Transverse colon (tissue), 4 donors: ENCODE measurements around the gene NFKBIZ. TPM values are rescaled to one million over a fixed set of nuclear protein-coding genes. Genes with fewer than 3 reads are reported as not detected.

ENCODE experiments used
- DNase-seq: peaks from one replicate; pipeline ENCODE4 v3.0.0-alpha.2; 2019
- H3K27ac ChIP-seq, 4 donors: fragments of 200-600 bp; sonication (generic); 2 replicates each; pipeline ENCODE4 v1.5.1; 2016 to 2018; ENCODE audit warnings: inconsistent platforms in 4 of 4
- H3K27me3 ChIP-seq: fragments of 200-600 bp; sonication (generic); 2 replicates; pipeline ENCODE4 v1.5.1; 2017; ENCODE audit warnings: inconsistent platforms
- H3K36me3 ChIP-seq, 4 donors: fragments of 200-600 bp; sonication (generic); 2 replicates each; pipeline ENCODE4 v1.5.1; 2017 to 2019; ENCODE audit warnings: inconsistent platforms in 4 of 4
- H3K4me1 ChIP-seq, 4 donors: fragments of 200-600 bp; sonication (generic); 2 replicates each; pipeline ENCODE4 v1.5.1; 2017 to 2020; ENCODE audit warnings: inconsistent platforms in 4 of 4
- H3K4me3 ChIP-seq, 4 donors: fragments of 200-600 bp; sonication (generic); 1 replicate in 1 of 4; 2 replicates in 3 of 4; pipeline versions ENCODE4 v1.5.1 to v1.6.1; 2017 to 2019; ENCODE audit warnings: inconsistent platforms in 4 of 4
- H3K9me3 ChIP-seq, 2 donors: fragments of 200-600 bp; sonication (generic); 2 replicates each; pipeline ENCODE4 v1.5.1; 2017 to 2019; ENCODE audit warnings: inconsistent platforms in 2 of 2
- CTCF ChIP-seq, 5 experiments: fragments of 200-600 bp in 3 of 5; fragments of 450-650 bp in 2 of 5; sonication (generic) in 3 of 5; IDR thresholded peaks; 1 replicate in 2 of 5; 2 replicates in 3 of 5; pipeline ENCODE4 v1.5.1; 2016 to 2017; ENCODE audit warnings: antibody characterized with exemption in 5 of 5, inconsistent platforms in 3 of 5, mild to moderate bottlenecking in 2 of 5, moderate library complexity in 1 of 5
- EP300 ChIP-seq: sonication (generic); formaldehyde crosslinking; IDR thresholded peaks from one replicate; pipeline ENCODE4 v1.6.1; 2017; ENCODE audit warnings: antibody characterized with exemption, low read depth
- POLR2A ChIP-seq: fragments of 450-650 bp; IDR thresholded peaks from one replicate; pipeline ENCODE4 v1.6.1; 2016; ENCODE audit warnings: antibody characterized with exemption, mild to moderate bottlenecking, moderate library complexity
- POLR2AphosphoS5 ChIP-seq, 3 donors: sonication (generic); formaldehyde crosslinking; IDR thresholded peaks; one replicate each; pipeline ENCODE4 v1.6.1; 2016; ENCODE audit warnings: antibody characterized with exemption in 3 of 3
- WGBS, 2 donors: methylation state at CpG; one replicate each; pipeline ENCODE4 v1.1.5; 2018; ENCODE audit warnings: low coverage in 1 of 2; 5-methylcytosine and 5-hydroxymethylcytosine counted together
- in situ Hi-C, 4 donors: fragments of 200-750 bp; cut with MboI; loops; one replicate each; pipeline versions ENCODE4 v1.15.0 to v1.15.1; 2017; ENCODE audit warnings: low sequenced_read_pairs in 3 of 4, low pct_ligation_motif_present in 1 of 4, low pct_unique_long_range_greater_than_20kb in 1 of 4
- intact Hi-C: fragments of 100-400 bp; cut with DNase I; formaldehyde crosslinking; loops from one replicate; pipeline ENCODE4 v1.15.1; 2023; ENCODE audit warnings: low total_unique reads
- total RNA-seq, 4 donors: library from RNA; depleted of rRNA; stranded (reverse); fragments of >200 nt; gene quantifications; one replicate each; pipeline ENCODE4 v1.1.0, GENCODE V29; 2016

NFKBIZ gene
- total RNA-seq, 4 donors from 2014 or later: 92.4 to 333 (median 176) TPM

- intact Hi-C loops: loop anchor here (10.0 kb wide), 1 partner anchor 45 kb away; no protein-coding TSS in a partner anchor
- TF ChIP-seq POLR2A (no peak), CTCF (IDR thresholded peaks at IDR 0.05) (peak in 1 of 5 experiments; percentile 8), POLR2AphosphoS5 (IDR thresholded peaks at IDR 0.05) (no peak)
- Histone ChIP-seq H3K36me3 (peaks cover 0 to 27% (median 10%) of the 10 kb centered on the region in 4 donors), H3K27ac (peak overlapping the region; percentile 96 to 100 (median 99)), H3K9me3 (no peaks in the 10 kb centered on the region), H3K4me1 (peaks cover 13 to 67% (median 34%) of the 10 kb centered on the region in 4 donors), H3K4me3 (peak overlapping the region; percentile 63 to 99 (median 94)), H3K27me3 (no peaks in the 10 kb centered on the region)
- WGBS, 2 donors: 1 to 17% methylated on average over 1 to 60 of the region's 67 CpGs
- in situ Hi-C loops: no loop called here
- DNase-seq: peak; percentile 52
These were observed 466 bp downstream of the NFKBIZ start for GRCh38 chr3:101849714-101850245.

DNA sequence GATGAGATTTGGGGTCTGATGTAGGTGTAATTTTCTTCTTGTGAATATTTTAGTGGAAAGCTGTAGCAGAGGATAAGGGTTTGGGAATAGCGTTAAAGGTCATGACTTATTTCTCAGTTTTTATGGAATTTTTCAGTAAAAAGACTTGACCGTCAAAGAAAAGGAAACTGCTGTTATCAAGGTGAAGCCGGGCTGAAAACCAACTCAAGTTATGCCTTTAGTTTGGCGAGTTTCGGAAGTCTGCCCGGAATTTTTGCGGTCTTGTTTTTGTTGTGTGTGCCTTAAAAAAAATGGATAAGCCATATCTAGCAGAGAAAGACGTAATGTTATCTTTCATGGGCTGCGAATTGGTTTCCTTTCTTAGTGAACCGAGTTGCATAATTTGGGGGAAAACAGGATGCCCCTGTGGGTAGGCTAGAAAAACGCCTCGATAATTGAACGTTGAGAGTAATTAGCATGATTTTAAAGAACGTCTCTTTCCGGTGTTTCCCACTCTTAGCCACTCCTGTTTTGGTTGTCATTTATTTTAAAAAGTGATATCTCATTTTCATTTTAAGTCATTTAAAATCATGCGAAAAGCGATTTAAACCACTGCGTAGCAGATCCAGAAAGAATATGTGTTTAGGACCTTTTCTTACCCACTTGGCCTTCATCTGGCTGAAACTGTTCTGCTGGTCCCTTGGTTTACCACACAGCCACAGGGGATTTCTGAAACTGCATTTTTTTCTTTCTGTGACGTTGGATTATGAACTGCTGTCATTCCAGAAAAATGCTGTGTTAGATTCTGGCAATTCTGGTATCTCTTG lies 1.1 kb downstream of the NFKBIZ start:
- intact Hi-C loops: loop anchor here (10.0 kb wide), 1 partner anchor 46 kb away; no protein-coding TSS in a partner anchor
- no peaks in the 10 kb centered on the region for H3K27me3 ChIP-seq

GRCh38 chr3:101851072-101851770 lies 1.9 kb downstream of the NFKBIZ start:
- TF ChIP-seq POLR2AphosphoS5 (IDR thresholded peaks at IDR 0.05): peak in 1 of 3 donors; percentile 21
- no peak for TF ChIP-seq CTCF (IDR thresholded peaks at IDR 0.05)
- no peak for TF ChIP-seq POLR2A
- no peak for TF ChIP-seq EP300
- intact Hi-C loops (loop anchor here (10.0 kb wide), 1 partner anchor 46 kb away; no protein-coding TSS in a partner anchor), in situ Hi-C loops (no loop called here)
- Histone ChIP-seq H3K27me3 (no peaks in the 10 kb centered on the region), H3K9me3 (no peaks in the 10 kb centered on the region), H3K4me1 (peaks cover 13 to 71% (median 45%) of the 10 kb centered on the region in 4 donors), H3K4me3 (peak overlapping the region; percentile 63 to 99 (median 94)), H3K27ac (peak overlapping the region; percentile 96 to 100 (median 99)), H3K36me3 (peaks cover 0 to 41% (median 18%) of the 10 kb centered on the region in 4 donors)
- no peak for DNase-seq
- 22 to 23% methylated on average over 5 of the region's 5 CpGs for WGBS, 2 donors

More for the DNA sequence above, 1.1 kb downstream of the NFKBIZ start:
- peak overlapping the region; percentile 96 to 100 (median 99) for H3K27ac ChIP-seq
- in situ Hi-C loops: no loop called here
- no peak for DNase-seq
- TF ChIP-seq EP300 (no peak), POLR2AphosphoS5 (IDR thresholded peaks at IDR 0.05) (peak; percentile 53 to 73 (median 66)), POLR2A (peak; percentile 52), CTCF (IDR thresholded peaks at IDR 0.05) (peak in 2 of 5 experiments; percentile 6 to 10)
- 0 to 1% methylated on average over 19 of the region's 19 CpGs for WGBS, 2 donors
- H3K36me3 ChIP-seq: peaks cover 0 to 33% (median 14%) of the 10 kb centered on the region in 4 donors
- no peaks in the 10 kb centered on the region for H3K9me3 ChIP-seq
- H3K4me3 ChIP-seq: peak overlapping the region; percentile 63 to 99 (median 94)
- peaks cover 13 to 69% (median 39%) of the 10 kb centered on the region in 4 donors for H3K4me1 ChIP-seq
